Brain microvascular endothelial cell (primary cell): ENCODE results near the gene MROH8.
"Not testable (repeated sequence)": the region's sequence is repeated elsewhere in the genome, so short reads cannot be mapped to it uniquely, and the experiment has no call there.

Experiments
- DNase-seq: peaks from one replicate; pipeline ENCODE4 v3.0.0-alpha.2; 2020
- H3K27ac ChIP-seq: fragments of 250-450 bp; sonication (Bioruptor Pico); 2 replicates; pipeline ENCODE4 v1.5.1; 2020; ENCODE audit warnings: mild to moderate bottlenecking, moderate library complexity
- H3K27me3 ChIP-seq: fragments of 250-450 bp; sonication (Bioruptor Pico); replicated peaks from 2 replicates; pipeline ENCODE4 v1.5.1; 2020; ENCODE audit warnings: mild to moderate bottlenecking
- H3K36me3 ChIP-seq: fragments of 250-450 bp; sonication (Bioruptor Pico); replicated peaks from 2 replicates; pipeline ENCODE4 v1.5.1; 2020; ENCODE audit warnings: mild to moderate bottlenecking
- H3K4me3 ChIP-seq: 2 replicates; pipeline ENCODE4 v1.5.1; 2011; ENCODE audit warnings: low read depth, mild to moderate bottlenecking, control low read depth, low read length, moderate library complexity
- in situ Hi-C: cut with HindIII; loops from 2 replicates; pipeline ENCODE4 v1.10.0; 2017; ENCODE audit warnings: low sequenced_read_pairs, low pct_ligation_motif_present
- TF ChIP-seq, protein P1 (sequence below): IDR thresholded peaks from 2 replicates; pipeline ENCODE4 v1.5.1; 2011; ENCODE audit warnings: low read depth, mild to moderate bottlenecking, moderate library complexity, low read length, control low read depth, inconsistent platforms; ENCODE audit errors: missing control alignments

Gene MROH8

DNA sequence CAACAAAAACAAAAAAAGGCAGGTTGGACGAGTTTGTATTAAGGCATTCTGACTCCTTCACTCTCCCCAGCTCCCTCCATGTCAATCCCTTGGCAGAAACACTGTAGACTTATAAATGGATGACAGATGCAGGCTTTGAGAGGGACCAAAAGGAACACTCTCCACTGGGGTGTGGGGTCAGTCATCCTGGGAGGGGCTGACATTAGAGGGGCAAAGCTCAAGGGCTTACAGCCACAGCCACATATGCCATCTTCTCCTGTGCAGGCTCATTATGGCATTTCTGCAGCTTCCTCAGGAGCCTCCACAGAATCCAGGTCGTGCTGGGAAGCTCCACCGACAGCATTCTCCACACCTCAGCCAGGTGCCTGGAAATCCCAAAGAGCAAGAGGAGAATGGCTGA, 50.5 kb downstream of the MROH8 start:
- Histone ChIP-seq H3K27me3 (no peaks in the 10 kb centered on the region), H3K4me3 (no peak overlapping the region), H3K27ac (no peak overlapping the region), H3K36me3 (no peaks in the 10 kb centered on the region)
- DNase-seq: no peak
- in situ Hi-C loops: no loop called here
- TF ChIP-seq, protein P1, sequence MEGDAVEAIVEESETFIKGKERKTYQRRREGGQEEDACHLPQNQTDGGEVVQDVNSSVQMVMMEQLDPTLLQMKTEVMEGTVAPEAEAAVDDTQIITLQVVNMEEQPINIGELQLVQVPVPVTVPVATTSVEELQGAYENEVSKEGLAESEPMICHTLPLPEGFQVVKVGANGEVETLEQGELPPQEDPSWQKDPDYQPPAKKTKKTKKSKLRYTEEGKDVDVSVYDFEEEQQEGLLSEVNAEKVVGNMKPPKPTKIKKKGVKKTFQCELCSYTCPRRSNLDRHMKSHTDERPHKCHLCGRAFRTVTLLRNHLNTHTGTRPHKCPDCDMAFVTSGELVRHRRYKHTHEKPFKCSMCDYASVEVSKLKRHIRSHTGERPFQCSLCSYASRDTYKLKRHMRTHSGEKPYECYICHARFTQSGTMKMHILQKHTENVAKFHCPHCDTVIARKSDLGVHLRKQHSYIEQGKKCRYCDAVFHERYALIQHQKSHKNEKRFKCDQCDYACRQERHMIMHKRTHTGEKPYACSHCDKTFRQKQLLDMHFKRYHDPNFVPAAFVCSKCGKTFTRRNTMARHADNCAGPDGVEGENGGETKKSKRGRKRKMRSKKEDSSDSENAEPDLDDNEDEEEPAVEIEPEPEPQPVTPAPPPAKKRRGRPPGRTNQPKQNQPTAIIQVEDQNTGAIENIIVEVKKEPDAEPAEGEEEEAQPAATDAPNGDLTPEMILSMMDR: no peak

DNA sequence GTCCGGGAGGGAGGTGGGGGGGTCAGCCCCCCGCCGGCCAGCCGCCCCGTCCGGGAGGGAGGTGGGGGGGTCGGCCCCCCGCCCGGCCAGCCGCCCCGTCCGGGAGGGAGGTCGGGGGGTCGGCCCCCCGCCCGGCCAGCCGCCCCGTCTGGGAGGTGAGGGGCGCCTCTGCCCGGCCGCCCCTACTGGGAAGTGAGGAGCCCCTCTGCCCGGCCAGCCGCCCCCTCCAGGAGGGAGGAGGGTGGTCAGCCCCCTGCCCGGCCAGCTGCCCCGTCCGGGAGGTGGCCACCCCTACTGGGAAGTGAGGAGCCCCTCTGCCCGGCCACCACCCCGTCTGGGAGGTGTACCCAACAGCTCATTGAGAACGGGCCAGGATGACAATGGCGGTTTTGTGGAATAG, 53.1 kb downstream of the MROH8 start:
- H3K27me3 ChIP-seq, H3K27ac ChIP-seq, H3K4me3 ChIP-seq, DNase-seq, H3K36me3 ChIP-seq, in situ Hi-C loops: not testable (repeated sequence)

DNA sequence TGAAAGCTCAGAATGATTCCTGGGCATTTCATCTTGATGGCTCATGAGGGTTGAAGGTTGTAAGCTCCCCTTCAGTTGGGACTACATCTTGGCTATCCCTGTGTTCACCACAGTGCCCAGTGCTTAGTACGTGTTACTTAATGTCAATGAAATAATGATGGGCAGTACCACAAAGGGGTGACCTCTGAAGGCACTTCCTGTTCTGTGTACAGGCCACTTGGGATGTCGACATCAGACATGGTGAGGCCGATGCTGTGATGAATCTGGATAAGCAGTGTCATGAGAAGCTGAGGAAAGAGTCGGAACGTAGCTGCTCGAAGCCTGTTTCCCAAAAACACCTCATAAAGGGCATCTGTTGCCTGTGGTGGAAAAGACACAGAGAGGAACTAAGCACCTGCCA, 55.9 kb downstream of the MROH8 start:
- in situ Hi-C loops: no loop called here
- H3K27ac ChIP-seq: no peak overlapping the region
- TF ChIP-seq, protein P1: no peak
- DNase-seq: no peak
- H3K4me3 ChIP-seq: no peak overlapping the region
- no peaks in the 10 kb centered on the region for H3K36me3 ChIP-seq
- H3K27me3 ChIP-seq: no peaks in the 10 kb centered on the region

DNA sequence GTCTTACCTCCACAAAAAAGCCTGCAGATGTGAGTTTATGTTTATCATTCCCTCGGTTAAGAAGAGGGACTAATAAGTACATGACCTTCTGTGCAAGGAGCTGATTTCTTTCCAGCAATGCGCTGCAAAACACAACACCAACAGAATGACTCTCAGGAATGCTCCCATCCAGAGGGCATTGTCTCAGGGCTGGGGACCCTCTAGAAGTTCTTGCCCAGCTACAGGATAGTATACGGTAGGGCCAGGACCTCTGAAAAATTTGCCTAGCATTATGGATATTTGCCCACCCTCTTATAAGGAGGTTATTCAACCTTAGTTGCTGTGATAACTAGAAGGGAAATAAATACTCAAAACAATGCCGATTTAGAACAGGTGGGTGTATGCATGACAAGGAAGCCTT, 58.9 kb downstream of the MROH8 start:
- no peak overlapping the region for H3K27ac ChIP-seq
- no peaks in the 10 kb centered on the region for H3K36me3 ChIP-seq
- no peak for DNase-seq
- H3K4me3 ChIP-seq: no peak overlapping the region
- in situ Hi-C loops: no loop called here
- TF ChIP-seq, protein P1: no peak
- H3K27me3 ChIP-seq: no peaks in the 10 kb centered on the region

DNA sequence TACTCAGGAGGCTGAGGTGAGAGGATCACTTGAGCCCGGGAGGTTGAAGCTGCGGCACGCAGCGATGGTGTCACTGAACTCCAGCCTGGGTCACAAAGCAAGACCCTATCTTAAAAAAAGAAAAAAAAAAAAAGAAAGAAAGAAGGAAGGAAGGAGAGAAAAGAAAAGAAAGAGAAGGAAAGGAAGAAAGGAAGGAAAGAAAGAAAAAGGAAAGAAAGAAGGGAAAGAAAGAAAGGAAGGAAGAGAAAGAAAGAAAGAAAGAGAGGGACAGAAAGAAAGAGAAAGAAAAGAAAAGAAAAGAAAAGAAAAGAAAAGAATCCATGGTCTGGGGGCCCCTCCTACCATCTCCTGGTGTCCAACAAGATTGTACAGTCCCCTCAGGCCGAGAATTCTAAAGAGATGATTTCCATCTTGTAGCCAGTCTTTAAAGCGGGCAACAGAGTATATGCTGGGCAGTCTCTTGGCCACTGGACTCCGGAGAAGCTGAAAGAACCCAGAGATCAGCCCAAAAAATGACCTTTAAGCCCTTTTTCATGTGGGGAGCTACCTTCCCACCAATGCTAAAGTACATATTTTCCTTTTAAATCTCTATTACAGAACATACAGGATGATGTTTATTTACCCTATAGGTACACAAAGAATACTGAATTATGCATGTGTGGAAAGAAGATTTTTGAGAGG, 59.9 kb downstream of the MROH8 start:
- H3K36me3 ChIP-seq: no peaks in the 10 kb centered on the region
- DNase-seq: no peak
- in situ Hi-C loops: no loop called here
- H3K4me3 ChIP-seq: no peak overlapping the region
- H3K27ac ChIP-seq: no peak overlapping the region
- TF ChIP-seq, protein P1: no peak
- H3K27me3 ChIP-seq: no peaks in the 10 kb centered on the region

DNA sequence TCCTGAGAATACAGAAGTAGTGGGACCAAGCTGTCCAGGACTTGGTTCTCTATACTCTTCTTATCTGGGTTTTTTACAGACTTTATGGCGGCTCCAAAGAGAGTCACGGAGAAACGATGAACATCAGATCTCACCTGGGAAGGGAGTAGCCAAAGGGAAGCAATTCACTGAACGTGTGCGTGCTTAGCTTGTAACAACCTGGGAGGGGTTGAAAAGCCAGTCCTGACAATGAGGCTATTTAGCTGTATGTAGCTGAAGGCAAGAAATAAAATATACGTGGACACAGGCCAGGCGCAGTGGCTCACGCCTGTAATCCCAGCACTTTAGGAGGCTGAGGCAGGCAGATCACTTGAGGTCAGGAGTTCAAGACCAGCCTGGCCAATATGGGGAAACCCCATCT, 65.3 kb downstream of the MROH8 start:
- Histone ChIP-seq H3K27ac (no peak overlapping the region), H3K36me3 (no peaks in the 10 kb centered on the region), H3K4me3 (no peak overlapping the region), H3K27me3 (no peaks in the 10 kb centered on the region)
- TF ChIP-seq, protein P1: no peak
- DNase-seq: no peak
- in situ Hi-C loops: no loop called here
